Subcutaneous abdominal adipose tissue (tissue), 5 donors: Measurements from ENCODE around the gene GBX1.

ENCODE experiments used
- H3K27ac ChIP-seq: one replicate; pipeline ENCODE4 v1.7.0; 2013; ENCODE audit warnings: low read depth, mild to moderate bottlenecking, inconsistent platforms, low read length, moderate library complexity
- H3K27me3 ChIP-seq, 5 donors: one replicate each; pipeline ENCODE4 v1.7.0; 2013; ENCODE audit warnings: low read length in 5 of 5, inconsistent platforms in 1 of 5; ENCODE audit not compliant: control insufficient read depth in 5 of 5, insufficient read depth in 4 of 5
- H3K36me3 ChIP-seq, 5 donors: one replicate each; pipeline ENCODE4 v1.7.0; 2013; ENCODE audit warnings: low read length in 5 of 5; ENCODE audit not compliant: control insufficient read depth in 5 of 5, insufficient read depth in 5 of 5
- H3K4me1 ChIP-seq, 5 donors: one replicate each; pipeline ENCODE4 v1.7.0; 2013; ENCODE audit warnings: low read length in 5 of 5, mild to moderate bottlenecking in 3 of 5, moderate library complexity in 1 of 5; ENCODE audit not compliant: control insufficient read depth in 5 of 5, insufficient read depth in 5 of 5
- H3K4me3 ChIP-seq, 5 donors: one replicate each; pipeline ENCODE4 v1.7.0; 2013; ENCODE audit warnings: low read length in 5 of 5, low read depth in 1 of 5
- H3K9ac ChIP-seq, 5 donors: one replicate each; pipeline ENCODE4 v1.7.0; 2013; ENCODE audit warnings: low read length in 5 of 5, mild to moderate bottlenecking in 4 of 5, moderate library complexity in 3 of 5
- H3K9me3 ChIP-seq, 5 donors: one replicate each; pipeline ENCODE4 v1.7.0; 2013; ENCODE audit warnings: low read length in 5 of 5; ENCODE audit not compliant: control insufficient read depth in 5 of 5
- donor health status: healthy.
- donor health status: healthy.
- donor health status: healthy.
- donor health status: healthy.
- donor health status: healthy.

The GBX1 gene

DNA sequence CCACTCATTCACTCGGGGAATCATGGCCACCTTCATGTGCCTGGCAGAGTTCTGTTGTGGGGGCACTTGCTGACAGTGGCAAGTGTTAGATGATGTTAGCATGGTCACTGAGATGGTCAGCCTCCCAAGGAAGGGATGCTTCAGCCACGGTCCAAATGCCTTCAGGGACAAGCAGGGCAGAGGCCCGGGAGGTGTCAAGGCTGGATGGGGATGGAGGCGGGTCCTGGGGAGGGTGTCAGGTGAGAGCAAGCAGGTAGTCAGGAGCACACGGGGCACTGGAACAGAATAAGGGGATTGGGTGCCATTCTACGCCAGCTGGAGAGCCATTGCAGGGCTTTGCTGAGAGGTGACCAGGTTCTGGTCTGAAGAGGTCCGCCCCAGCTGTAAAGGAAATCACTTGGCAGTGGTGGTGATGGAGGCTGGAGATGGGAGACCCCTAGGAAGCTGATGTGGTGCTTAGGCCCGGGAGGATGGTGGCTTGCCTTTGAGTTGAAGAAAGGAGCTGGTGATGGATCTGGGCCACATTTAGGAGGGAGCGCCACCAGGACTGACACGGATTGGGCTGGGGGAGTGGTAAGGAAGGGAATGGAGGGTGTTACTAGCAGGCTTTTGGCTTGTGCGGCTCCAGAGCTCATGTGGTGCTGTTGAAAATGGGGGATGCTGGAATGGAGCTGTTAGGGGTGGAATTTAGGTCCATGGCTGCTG is 57.1 kb downstream of the GBX1 start:
- Histone ChIP-seq H3K9me3 (no peaks in the 10 kb centered on the region), H3K36me3 (peaks cover 0 to 7% (median 3%) of the 10 kb centered on the region in 5 donors), H3K27ac (no peak overlapping the region), H3K9ac (peak overlapping the region in 2 of 5 donors; percentile 12 to 41), H3K4me1 (peaks cover 0 to 31% (median 19%) of the 10 kb centered on the region in 5 donors), H3K27me3 (no peaks in the 10 kb centered on the region), H3K4me3 (no peak overlapping the region)

DNA sequence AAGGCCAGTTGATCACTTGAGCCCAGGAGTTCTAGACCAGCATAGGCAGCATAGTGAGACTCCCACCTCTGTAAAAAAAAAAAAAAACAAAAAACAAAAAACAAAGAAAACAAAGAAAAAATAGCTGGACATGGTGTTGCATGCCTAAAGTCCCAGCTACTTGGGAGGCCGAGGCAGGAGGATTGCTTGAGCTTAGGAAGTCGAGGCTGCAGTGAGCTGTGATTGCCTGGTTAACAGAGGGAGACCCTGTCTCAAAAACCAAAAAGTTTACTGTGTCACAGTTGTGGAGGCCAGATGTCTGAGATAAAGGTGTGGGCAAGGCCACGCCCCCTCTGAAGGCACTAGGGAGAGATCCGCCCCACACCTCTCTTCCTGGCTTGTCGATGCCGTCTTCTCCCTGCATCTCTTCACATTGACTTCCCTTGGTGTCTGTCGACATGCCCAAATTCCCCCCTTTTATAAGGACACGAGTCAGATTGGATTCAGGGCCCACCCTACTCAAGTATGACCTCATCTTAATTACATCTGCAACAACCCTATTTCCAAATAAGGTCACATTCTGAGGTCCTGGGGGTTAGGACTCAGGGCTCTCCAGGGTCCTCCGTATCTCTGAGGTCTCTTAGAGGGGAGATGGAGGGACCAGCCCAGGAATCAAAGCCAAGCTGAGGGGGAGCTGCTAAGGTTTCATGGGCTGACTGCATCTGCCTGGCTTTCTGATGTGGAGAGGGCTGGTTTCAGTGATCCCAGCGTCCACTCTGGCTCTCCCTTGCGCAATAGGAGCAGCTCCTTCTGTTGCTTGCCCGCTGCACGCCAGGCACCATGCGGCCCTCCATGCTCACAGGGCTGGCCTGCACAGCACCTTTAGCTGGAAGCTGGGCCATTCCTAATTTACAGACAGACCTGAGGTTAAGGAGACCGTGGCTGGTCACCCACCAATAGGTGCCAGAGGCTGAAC is 58.1 kb downstream of the GBX1 start:
- peaks cover 0 to 12% (median 6%) of the 10 kb centered on the region in 5 donors for H3K36me3 ChIP-seq
- no peak overlapping the region for H3K9ac ChIP-seq
- H3K4me3 ChIP-seq: no peak overlapping the region
- H3K27me3 ChIP-seq: no peaks in the 10 kb centered on the region
- H3K9me3 ChIP-seq: no peaks in the 10 kb centered on the region
- peaks cover 2 to 38% (median 23%) of the 10 kb centered on the region in 5 donors for H3K4me1 ChIP-seq
- peak overlapping the region; percentile 37 for H3K27ac ChIP-seq

DNA sequence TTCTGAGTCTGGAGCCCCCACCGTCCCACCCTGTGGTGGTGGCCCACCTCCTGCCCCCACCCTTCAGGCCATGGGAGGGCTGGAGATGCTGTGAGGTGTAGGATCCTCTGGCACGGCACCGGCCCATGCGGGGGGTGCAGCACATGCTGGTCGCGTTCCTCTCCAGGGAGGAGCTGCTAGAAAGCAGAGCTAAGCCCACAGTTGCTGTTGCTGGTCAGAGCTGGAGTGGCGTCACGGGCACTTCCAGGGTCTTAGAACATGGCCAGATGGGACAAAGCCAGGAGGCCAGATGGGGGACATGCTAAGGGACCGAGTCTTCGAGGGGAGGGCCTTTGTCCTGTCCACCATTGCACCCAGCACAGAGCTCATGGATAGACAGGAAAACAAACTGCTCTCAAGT is 59.6 kb downstream of the GBX1 start:
- peaks cover 2 to 38% (median 26%) of the 10 kb centered on the region in 5 donors for H3K4me1 ChIP-seq
- H3K9me3 ChIP-seq: no peaks in the 10 kb centered on the region
- H3K9ac ChIP-seq: peak overlapping the region in 1 of 5 donors; percentile 56
- H3K4me3 ChIP-seq: no peak overlapping the region
- no peak overlapping the region for H3K27ac ChIP-seq
- H3K36me3 ChIP-seq: peaks cover 0 to 13% (median 7%) of the 10 kb centered on the region in 5 donors
- no peaks in the 10 kb centered on the region for H3K27me3 ChIP-seq

DNA sequence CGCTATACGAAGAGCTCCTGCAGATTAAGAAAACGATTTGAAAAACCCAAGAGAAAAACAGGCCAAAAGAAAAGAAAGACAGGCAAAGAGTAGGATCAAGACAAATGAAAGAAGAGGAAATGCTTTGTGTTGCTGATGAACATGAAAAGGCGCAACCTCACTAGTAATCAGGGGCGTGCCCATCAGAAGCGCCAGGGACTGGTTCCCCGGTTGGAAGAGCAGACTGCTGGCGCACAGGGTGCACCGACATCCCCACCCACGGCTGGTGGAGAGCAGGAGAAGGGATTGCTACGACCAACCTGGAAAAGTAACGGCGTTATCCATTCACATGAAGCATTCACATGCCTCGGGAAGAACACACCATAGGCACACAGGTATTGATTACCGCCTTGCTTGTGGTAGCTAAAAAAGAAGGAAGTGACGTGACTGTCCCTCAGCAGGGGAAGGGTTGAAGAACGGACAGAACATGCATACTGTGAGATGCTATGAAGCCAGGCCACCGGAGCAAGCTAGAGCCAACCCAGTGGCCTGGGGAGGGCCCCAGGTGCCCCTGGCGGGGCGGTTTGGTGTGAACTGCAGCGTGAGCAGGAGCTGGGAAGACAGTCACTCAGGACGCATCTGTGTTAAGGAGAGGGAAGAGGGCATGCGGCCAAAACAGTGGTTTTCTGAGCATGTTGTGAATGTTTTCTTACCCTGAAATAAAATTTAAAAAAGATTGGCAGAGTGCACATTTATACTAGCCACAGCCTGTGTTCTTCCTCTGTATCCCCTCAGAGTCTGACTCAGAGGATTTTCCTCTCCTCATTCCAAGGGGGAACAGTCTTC is 62.9 kb downstream of the GBX1 start:
- Histone ChIP-seq H3K27me3 (no peaks in the 10 kb centered on the region), H3K27ac (no peak overlapping the region), H3K9ac (no peak overlapping the region), H3K9me3 (no peaks in the 10 kb centered on the region), H3K36me3 (peaks cover 0 to 19% (median 7%) of the 10 kb centered on the region in 5 donors), H3K4me1 (peaks cover 2 to 38% (median 24%) of the 10 kb centered on the region in 5 donors), H3K4me3 (no peak overlapping the region)

DNA sequence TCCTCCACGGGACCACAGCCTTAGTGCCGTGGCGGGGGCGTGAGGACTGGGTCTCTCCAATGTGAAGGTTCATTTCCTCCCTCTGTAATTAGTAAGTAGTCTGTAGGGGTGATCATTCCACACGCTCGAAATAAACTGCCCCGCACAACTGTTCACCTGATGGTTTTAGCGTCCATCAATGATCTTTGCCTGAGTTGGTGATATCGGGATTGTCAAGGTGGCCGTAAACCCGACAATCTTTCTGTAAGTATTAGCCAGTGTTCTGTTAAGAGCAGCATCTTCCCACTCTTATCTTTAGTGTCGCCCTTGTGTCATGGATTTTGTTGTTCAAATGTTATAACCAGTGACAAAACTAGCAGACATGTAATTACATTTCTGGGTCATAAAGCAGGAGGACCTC is 63.5 kb downstream of the GBX1 start:
- H3K4me1 ChIP-seq: peaks cover 2 to 36% (median 27%) of the 10 kb centered on the region in 5 donors
- H3K27me3 ChIP-seq: no peaks in the 10 kb centered on the region
- no peaks in the 10 kb centered on the region for H3K9me3 ChIP-seq

DNA sequence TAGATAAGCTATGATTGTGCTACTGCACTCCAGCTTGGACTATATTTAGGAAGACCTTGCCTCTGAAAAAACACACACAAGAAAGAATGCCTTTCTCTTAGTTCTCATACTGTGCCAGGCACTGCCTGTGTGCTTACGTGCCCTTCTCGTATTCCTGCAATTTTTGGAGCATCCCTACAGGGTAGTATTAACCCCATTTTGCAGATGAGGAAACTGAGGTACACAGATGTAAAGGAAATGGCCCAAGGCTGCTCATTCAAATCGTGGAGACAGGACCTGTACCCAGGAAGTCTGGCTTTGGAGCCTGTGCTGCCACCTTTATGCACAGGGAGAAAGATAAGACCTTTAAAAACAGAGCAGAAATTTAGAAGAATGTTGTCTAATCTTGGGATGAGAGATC is 64.5 kb downstream of the GBX1 start:
- Histone ChIP-seq H3K4me3 (no peak overlapping the region), H3K9me3 (no peaks in the 10 kb centered on the region), H3K27me3 (no peaks in the 10 kb centered on the region), H3K9ac (no peak overlapping the region), H3K4me1 (peaks cover 2 to 33% (median 27%) of the 10 kb centered on the region in 5 donors), H3K27ac (no peak overlapping the region), H3K36me3 (peaks cover 0 to 19% (median 7%) of the 10 kb centered on the region in 5 donors)

More for the DNA sequence above, 63.5 kb downstream of the GBX1 start:
- Histone ChIP-seq H3K36me3 (peaks cover 0 to 19% (median 7%) of the 10 kb centered on the region in 5 donors), H3K27ac (no peak overlapping the region), H3K9ac (no peak overlapping the region), H3K4me3 (no peak overlapping the region)

DNA sequence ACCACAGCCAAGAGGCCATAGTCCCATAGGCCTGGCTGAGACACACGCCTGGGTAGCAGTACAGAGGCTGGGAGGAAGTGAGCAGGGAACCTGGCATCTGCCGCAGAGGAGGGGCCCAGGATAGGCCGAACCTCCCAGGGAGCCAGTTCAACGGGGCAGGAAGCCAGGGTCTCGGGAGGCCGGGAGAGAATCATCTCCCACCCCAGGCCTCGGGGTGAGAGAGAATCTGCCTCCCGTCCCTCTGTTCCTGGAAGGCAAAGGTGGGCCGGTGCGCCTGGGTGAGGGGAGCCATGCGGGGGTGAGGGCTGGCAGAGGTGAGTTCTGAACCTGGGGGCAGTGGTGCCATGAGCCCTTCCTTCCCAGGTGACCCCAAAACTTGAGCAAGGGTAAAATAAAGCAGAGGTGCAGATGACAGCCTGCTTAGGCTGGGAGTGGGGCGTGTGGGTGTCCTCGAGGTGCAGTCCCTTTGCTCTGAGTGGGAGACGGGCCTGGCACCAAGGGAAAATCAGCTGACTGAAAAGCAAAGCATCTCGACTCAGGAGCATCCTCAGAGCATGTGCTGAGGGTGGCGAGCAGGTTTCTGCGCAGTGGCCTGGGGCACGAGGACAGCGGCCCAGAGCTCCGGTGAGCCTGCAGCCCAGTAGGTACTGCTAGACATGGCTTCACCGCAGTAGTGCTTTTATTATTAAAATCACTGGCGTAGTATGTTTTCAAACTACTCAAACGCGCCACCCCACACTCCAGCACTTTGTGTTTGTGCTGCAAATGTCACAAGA is 65.7 kb downstream of the GBX1 start:
- Histone ChIP-seq H3K4me3 (no peak overlapping the region), H3K27ac (no peak overlapping the region), H3K36me3 (peaks cover 0 to 19% (median 7%) of the 10 kb centered on the region in 5 donors)

DNA sequence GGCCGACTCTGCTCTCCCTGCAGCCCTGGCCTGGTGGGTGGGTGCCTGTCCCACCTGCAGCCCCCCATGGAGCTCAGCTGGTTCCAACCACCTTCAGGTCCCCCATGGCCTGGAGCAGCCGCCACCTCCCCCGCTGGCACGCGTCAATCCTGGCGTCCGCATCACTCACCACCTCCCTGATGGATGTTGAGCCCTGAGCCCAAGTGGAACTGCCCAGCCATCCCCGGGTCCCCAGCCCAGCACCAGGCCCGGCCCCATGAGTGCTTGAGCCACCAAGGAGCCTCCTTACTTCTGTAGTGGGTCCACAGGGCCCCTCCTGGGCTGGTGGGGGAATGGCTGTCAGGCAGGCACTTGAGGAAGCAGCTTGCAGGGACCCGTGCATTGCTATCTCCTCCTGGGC is 66.6 kb downstream of the GBX1 start:
- H3K27ac ChIP-seq: no peak overlapping the region
- H3K4me1 ChIP-seq: peaks cover 2 to 33% (median 25%) of the 10 kb centered on the region in 5 donors
- no peaks in the 10 kb centered on the region for H3K9me3 ChIP-seq

More for the DNA sequence above, 65.7 kb downstream of the GBX1 start:
- H3K9me3 ChIP-seq: no peaks in the 10 kb centered on the region
- H3K4me1 ChIP-seq: peaks cover 2 to 30% (median 25%) of the 10 kb centered on the region in 5 donors
- H3K27me3 ChIP-seq: no peaks in the 10 kb centered on the region
- peak overlapping the region in 1 of 5 donors; percentile 47 for H3K9ac ChIP-seq

More for the DNA sequence above, 66.6 kb downstream of the GBX1 start:
- Histone ChIP-seq H3K36me3 (peaks cover 0 to 14% (median 2%) of the 10 kb centered on the region in 5 donors), H3K4me3 (no peak overlapping the region), H3K27me3 (no peaks in the 10 kb centered on the region), H3K9ac (peak overlapping the region in 2 of 5 donors; percentile 32 to 47)
